Measurements from ENCODE around the gene ACRBP.

Gene ACRBP

DNA sequence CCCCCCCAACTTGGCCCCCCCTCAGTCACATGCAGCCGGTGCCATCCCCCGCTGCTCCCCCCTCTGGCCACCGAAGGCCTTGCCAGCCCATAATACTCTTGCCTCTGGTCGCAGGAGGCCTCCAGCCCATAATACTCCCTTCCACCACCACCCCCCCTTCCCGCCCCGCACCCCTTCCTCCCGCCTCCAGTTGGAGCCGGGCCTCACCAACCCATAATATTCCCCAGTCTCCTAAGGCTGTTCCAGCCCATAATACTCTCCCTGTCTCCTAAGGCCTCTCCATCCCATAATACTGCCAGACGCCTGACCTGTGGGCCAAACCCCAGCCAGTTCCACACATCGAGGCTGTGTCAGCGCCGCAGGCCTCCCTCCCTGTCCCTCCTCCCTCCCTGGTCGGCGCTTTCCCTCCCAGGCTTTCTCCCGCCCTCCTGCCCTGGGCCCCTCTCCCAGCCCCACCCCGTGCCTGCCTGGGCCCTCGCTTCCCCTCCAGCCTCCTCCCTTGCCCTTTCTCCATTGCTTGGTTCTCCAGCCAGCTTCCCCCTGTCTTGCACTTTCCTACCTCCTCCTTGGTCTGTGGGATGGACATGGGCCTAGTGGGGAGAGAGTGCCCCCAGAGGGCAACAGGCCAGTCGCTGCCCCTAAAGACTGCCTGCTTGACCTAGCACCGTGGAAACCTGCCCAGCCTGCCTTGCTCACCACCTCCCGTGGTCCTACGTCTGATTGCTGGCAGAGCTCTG, 33.3 kb downstream of the ACRBP start:
- Histone ChIP-seq H3K9me2 (replicated peaks; ENCODE audit: control insufficient read depth, low read length) (no peaks in the 10 kb centered on the region), H3K79me2 (ENCODE audit: control insufficient read depth, low read length) (no peaks in the 10 kb centered on the region), H3K4me2 (ENCODE audit: low read length) (no peak overlapping the region), H3K27ac (ENCODE audit: low read depth, low read length) (0 out of 2 replicates have a peak overlapping the region, but pooled peaks have one; percentile 16), H3K36me3 (ENCODE audit: control insufficient read depth, low read length) (peaks cover 6% of the 10 kb centered on the region; the same call in 1 of the 2 replicates), H3K9me3 (ENCODE audit: control insufficient read depth, insufficient read depth, low read length) (no peaks in the 10 kb centered on the region), H3K4me3 (ENCODE audit: low read length) (no peak overlapping the region), H4K20me1 (ENCODE audit: control insufficient read depth, insufficient read depth, low read depth, low read length) (no peaks in the 10 kb centered on the region), H3F3A (ENCODE audit: control insufficient read depth, insufficient read depth) (peaks cover 54% of the 10 kb centered on the region), H3K4me1 (ENCODE audit: control insufficient read depth, low read length) (peaks cover 42% of the 10 kb centered on the region), H3K27me3 (ENCODE audit: control insufficient read depth, low read length) (no peaks in the 10 kb centered on the region)
- TF ChIP-seq CTCF (IDR thresholded peaks at IDR 0.05; ENCODE audit: low read depth, low read length, poor library complexity, severe bottlenecking): peak; percentile 36
- TF ChIP-seq EZH2phosphoT487 (IDR thresholded peaks at IDR 0.05; ENCODE audit: borderline replicate concordance, low read length): no peak

DNA sequence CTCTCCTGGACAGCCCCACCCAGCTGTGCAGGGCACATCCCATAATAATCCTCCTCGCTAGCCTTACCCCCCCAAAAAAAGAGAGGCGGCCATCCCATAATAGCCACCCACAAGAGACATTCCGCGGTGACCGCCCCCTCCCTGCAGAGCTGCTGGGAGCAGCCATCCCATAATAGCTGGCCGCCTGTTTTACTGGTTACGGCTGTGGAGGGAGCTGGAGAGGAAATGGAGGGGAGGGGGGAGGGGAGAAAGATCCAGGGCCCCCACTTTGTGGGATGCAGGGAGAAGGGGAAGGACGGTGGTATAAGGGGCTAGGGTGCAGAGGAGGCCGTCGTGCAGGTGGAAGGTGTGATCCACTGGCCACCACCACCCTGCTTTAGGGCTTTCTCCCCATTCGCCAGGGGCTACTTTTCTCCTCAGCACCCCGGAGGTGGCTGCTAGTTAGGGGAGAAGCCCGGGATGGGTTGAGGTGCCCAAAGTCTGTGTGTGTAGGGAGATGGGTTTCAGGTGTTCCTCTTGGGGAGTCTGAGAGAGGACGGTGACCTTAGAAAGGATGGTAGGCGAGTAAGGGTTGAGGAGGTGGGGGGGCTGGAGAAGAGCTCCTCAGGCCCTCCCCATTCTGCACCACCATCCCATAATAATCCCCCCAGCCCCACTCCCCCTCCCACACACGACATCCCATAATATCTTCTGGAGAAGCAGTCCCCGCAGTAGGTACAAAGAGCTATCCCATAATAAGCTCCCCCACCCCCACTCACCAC, 34.0 kb downstream of the ACRBP start:
- Histone ChIP-seq H3K9me2 (replicated peaks; ENCODE audit: control insufficient read depth, low read length) (no peaks in the 10 kb centered on the region), H3K4me3 (ENCODE audit: low read length) (peak overlapping the region; percentile 57), H3K27ac (ENCODE audit: low read depth, low read length) (peak overlapping the region; percentile 21; the same call in 1 of the 2 replicates), H3K4me2 (ENCODE audit: low read length) (peak overlapping the region; percentile 71), H3K4me1 (ENCODE audit: control insufficient read depth, low read length) (peaks cover 39% of the 10 kb centered on the region), H3F3A (ENCODE audit: control insufficient read depth, insufficient read depth) (peaks cover 55% of the 10 kb centered on the region), H3K79me2 (ENCODE audit: control insufficient read depth, low read length) (no peaks in the 10 kb centered on the region), H3K27me3 (ENCODE audit: control insufficient read depth, low read length) (no peaks in the 10 kb centered on the region), H3K36me3 (ENCODE audit: control insufficient read depth, low read length) (peaks cover under 1% of the 10 kb centered on the region; the same call in 1 of the 2 replicates), H3K9me3 (ENCODE audit: control insufficient read depth, insufficient read depth, low read length) (no peaks in the 10 kb centered on the region), H4K20me1 (ENCODE audit: control insufficient read depth, insufficient read depth, low read depth, low read length) (no peaks in the 10 kb centered on the region)
- TF ChIP-seq CTCF (IDR thresholded peaks at IDR 0.05; ENCODE audit: low read depth, low read length, poor library complexity, severe bottlenecking) (no peak), EZH2phosphoT487 (IDR thresholded peaks at IDR 0.05; ENCODE audit: borderline replicate concordance, low read length) (no peak)

- no peaks in the 10 kb centered on the region for H4K20me1 ChIP-seq (ENCODE audit: control insufficient read depth, insufficient read depth, low read depth, low read length)
- H3K36me3 ChIP-seq (ENCODE audit: control insufficient read depth, low read length): no peaks in the 10 kb centered on the region
- peak overlapping the region; percentile 21; the same call in 1 of the 2 replicates for H3K27ac ChIP-seq (ENCODE audit: low read depth, low read length)
- no peaks in the 10 kb centered on the region for H3K9me2 ChIP-seq (replicated peaks; ENCODE audit: control insufficient read depth, low read length)
- H3K27me3 ChIP-seq (ENCODE audit: control insufficient read depth, low read length): no peaks in the 10 kb centered on the region
- peaks cover 39% of the 10 kb centered on the region for H3K4me1 ChIP-seq (ENCODE audit: control insufficient read depth, low read length)
- H3K4me2 ChIP-seq (ENCODE audit: low read length): peak overlapping the region; percentile 71
- no peak for TF ChIP-seq EZH2phosphoT487 (IDR thresholded peaks at IDR 0.05; ENCODE audit: borderline replicate concordance, low read length)
- no peak for TF ChIP-seq CTCF (IDR thresholded peaks at IDR 0.05; ENCODE audit: low read depth, low read length, poor library complexity, severe bottlenecking)
- no peaks in the 10 kb centered on the region for H3K9me3 ChIP-seq (ENCODE audit: control insufficient read depth, insufficient read depth, low read length)
- H3K79me2 ChIP-seq (ENCODE audit: control insufficient read depth, low read length): no peaks in the 10 kb centered on the region
- peak overlapping the region; percentile 57 for H3K4me3 ChIP-seq (ENCODE audit: low read length)
- H3F3A ChIP-seq (ENCODE audit: control insufficient read depth, insufficient read depth): peaks cover 61% of the 10 kb centered on the region
These were observed 34.6 kb downstream of the ACRBP start for GRCh38 chr12:6612652-6613014.

Data from DOHH2 (cell line).